GM23248 (cell line): ENCODE results near the gene SSX2IP.

ENCODE experiments used
- EZH2 ChIP-seq: fragments of 200-600 bp; sonication (generic); IDR thresholded peaks from 2 replicates; pipeline ENCODE4 v1.6.1; 2018; ENCODE audit warnings: antibody characterized with exemption, mild to moderate bottlenecking; ENCODE audit not compliant: insufficient read depth, poor library complexity, severe bottlenecking
- EZH2phosphoT487 ChIP-seq: fragments of 200-600 bp; sonication (generic); IDR thresholded peaks from 2 replicates; pipeline ENCODE4 v1.6.1; 2018; ENCODE audit warnings: antibody characterized with exemption, moderate library complexity, mild to moderate bottlenecking, low read depth; ENCODE audit not compliant: insufficient read depth

DNA sequence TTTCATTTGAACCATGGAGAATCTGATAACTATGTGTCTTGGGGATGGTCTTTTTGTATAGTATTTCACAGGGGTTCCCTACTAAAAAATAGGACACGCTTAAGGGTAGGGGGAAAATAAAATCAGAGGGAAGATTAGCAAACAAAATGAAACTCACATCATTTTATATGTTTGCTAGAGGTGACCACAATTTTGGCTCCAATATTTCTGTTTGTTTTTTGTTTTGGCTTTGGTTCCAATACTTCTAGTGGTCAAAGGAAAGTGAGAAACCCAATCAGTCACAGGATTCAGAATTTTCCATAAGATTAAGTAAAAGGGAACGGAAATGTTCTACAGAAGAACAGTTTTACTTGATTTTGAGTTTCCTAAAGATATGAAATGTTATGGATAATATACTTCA, 42.3 kb upstream of the SSX2IP start:
- no peak for TF ChIP-seq EZH2
- no peak for TF ChIP-seq EZH2phosphoT487
